ENCODE data around the gene PDZK1IP1. TPM values are rescaled to one million over a fixed set of nuclear protein-coding genes. Genes with fewer than 3 reads are reported as not detected.
"Not testable (repeated sequence)": the region's sequence is repeated elsewhere in the genome, so short reads cannot be mapped to it uniquely, and the experiment has no call there.

The PDZK1IP1 gene
- total RNA-seq, 1 donor from 2014 or later, result not detected

DNA sequence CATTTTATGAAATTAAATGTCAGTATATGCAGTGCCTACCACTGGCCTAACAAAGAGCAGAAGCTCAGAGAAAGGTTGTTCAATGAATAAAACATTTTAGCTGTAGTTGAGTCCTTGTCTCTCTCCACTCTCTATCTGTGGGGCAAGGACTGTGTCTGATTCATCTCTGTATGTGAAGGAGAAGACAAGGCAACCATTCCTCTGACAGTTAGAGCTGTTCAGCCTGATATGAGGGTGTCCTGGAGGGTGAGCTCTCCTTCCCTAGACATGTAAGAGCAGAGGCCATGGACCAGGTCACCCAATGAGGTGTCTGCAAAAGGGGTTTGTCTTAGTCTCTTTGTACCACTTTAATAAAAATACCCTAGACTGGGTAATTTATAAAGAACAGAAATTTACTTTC is 4.5 kb upstream of the PDZK1IP1 start:
- peaks cover 25% of the 10 kb centered on the region for H3K27me3 Mint-ChIP-seq (ENCODE audit: unreplicated experiment)
- TF ChIP-seq, protein P1, sequence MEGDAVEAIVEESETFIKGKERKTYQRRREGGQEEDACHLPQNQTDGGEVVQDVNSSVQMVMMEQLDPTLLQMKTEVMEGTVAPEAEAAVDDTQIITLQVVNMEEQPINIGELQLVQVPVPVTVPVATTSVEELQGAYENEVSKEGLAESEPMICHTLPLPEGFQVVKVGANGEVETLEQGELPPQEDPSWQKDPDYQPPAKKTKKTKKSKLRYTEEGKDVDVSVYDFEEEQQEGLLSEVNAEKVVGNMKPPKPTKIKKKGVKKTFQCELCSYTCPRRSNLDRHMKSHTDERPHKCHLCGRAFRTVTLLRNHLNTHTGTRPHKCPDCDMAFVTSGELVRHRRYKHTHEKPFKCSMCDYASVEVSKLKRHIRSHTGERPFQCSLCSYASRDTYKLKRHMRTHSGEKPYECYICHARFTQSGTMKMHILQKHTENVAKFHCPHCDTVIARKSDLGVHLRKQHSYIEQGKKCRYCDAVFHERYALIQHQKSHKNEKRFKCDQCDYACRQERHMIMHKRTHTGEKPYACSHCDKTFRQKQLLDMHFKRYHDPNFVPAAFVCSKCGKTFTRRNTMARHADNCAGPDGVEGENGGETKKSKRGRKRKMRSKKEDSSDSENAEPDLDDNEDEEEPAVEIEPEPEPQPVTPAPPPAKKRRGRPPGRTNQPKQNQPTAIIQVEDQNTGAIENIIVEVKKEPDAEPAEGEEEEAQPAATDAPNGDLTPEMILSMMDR (IDR thresholded peaks at IDR 0.05), result no peak
- H3K9me3 Mint-ChIP-seq (ENCODE audit: unreplicated experiment), result no peaks in the 10 kb centered on the region
- DNase-seq (ENCODE audit: extremely low spot score, unreplicated experiment), result no peak
- no peak overlapping the region for H3K27ac Mint-ChIP-seq (ENCODE audit: unreplicated experiment)
- peaks cover 11% of the 10 kb centered on the region for H3K4me1 Mint-ChIP-seq (ENCODE audit: unreplicated experiment)
- H3K4me3 Mint-ChIP-seq (ENCODE audit: unreplicated experiment), result no peak overlapping the region
- no peaks in the 10 kb centered on the region for H3K36me3 Mint-ChIP-seq (ENCODE audit: unreplicated experiment)

DNA sequence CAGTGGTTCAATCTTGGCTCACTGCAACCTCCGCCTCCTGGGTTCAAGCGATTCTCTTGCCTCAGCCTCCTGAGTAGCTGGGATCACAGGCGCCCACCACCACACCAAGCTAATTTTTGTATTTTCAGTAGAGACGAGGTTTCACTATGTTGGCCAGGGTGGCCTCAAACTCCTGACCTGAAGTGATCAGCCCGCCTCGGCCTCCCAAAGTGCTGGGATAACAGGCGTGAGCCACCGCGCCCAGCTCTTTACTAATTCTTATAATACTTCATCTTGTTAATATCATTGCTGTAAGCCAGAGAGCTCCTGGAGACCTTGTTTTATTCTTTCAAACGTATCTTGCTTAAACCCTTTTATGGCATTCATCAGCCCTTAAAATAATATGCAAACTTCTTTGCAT is 3.7 kb upstream of the PDZK1IP1 start:
- peaks cover 17% of the 10 kb centered on the region for H3K27me3 Mint-ChIP-seq (ENCODE audit: unreplicated experiment)
- not testable (repeated sequence) for H3K36me3 Mint-ChIP-seq (ENCODE audit: unreplicated experiment); H3K9me3 Mint-ChIP-seq (ENCODE audit: unreplicated experiment); H3K27ac Mint-ChIP-seq (ENCODE audit: unreplicated experiment); H3K4me3 Mint-ChIP-seq (ENCODE audit: unreplicated experiment)
- H3K4me1 Mint-ChIP-seq (ENCODE audit: unreplicated experiment), result peaks cover 11% of the 10 kb centered on the region
- peak; percentile 36 for DNase-seq (ENCODE audit: extremely low spot score, unreplicated experiment)

DNA sequence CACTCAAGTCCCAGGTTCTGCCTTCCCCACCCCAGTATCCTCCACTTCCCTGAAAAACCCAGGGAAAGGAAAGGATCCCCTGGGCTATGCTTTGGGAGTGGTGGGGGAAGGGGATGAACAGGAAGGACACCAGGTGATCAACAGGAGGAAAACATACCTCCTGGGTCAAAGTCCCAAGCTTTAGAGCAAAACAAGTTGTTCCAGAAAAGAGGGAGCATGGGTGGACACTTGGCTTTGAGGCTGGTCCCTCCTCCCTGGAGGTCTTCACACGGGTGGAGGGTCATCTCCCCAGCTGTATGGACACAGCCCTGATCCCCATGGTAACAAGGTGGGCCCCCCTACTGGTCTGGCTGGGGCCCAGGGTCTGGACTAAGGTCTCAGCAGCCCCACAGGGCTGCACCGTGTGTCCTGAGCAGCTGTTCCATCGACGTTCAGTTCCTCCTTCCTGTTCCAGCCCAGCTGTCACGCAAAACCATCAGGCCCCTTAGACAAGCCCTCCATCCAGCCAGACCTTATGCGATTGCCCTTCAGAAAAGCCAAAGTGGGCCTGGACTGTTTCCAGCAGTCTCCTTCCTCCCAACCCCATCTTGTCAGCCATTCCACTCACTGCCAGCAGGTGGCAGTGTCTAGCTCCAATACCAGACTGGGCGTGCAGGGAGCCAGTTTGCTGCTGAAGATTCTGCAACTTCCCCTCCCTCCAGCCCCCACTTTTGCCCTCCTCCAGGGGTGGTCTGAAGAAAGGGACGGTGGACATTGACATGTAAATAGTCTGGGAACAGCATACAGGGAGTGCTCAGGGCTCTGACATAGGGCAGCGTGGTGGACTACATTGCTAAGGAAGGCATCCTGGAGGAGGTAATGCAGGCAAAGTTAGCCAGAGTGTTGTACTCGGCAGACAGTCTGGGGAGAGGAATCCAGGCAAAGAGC is 2.9 kb upstream of the PDZK1IP1 start:
- peak; percentile 89 for DNase-seq (ENCODE audit: extremely low spot score, unreplicated experiment)
- Mint-ChIP-seq H3K9me3 (ENCODE audit: unreplicated experiment) (no peaks in the 10 kb centered on the region), H3K27me3 (ENCODE audit: unreplicated experiment) (peaks cover 9% of the 10 kb centered on the region), H3K4me3 (ENCODE audit: unreplicated experiment) (no peak overlapping the region), H3K4me1 (ENCODE audit: unreplicated experiment) (peaks cover 11% of the 10 kb centered on the region), H3K36me3 (ENCODE audit: unreplicated experiment) (no peaks in the 10 kb centered on the region), H3K27ac (ENCODE audit: unreplicated experiment) (no peak overlapping the region)
- TF ChIP-seq, protein P1 (IDR thresholded peaks at IDR 0.05), result peak; percentile 90

DNA sequence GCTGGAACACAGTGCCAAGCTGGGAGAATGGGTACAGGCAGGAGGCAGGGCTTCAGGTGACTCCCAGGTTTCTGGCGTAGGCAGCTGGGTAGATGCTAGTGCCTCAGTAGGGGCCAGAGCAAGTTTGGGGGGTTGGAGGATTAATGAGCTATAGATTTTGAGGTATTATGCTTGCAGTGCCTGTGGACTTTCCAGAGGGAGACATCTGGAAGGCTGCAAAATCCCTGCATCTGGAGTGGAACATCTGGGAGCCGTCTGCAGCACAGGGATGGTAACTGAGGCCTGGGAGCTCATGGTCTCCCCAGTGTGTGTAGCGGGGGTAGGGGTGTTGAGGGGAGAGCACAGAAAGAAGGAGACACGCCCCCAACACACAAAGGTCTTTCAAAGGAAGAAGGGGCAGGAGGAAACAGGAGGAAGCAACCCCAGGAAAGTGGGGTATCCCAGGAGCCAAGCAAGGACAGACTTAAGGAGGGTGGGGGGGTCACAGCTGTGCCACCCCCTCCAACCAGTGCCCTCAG is 2.2 kb upstream of the PDZK1IP1 start:
- Mint-ChIP-seq H3K4me3 (ENCODE audit: unreplicated experiment) (no peak overlapping the region), H3K4me1 (ENCODE audit: unreplicated experiment) (peaks cover 11% of the 10 kb centered on the region), H3K27me3 (ENCODE audit: unreplicated experiment) (peaks cover 8% of the 10 kb centered on the region), H3K9me3 (ENCODE audit: unreplicated experiment) (no peaks in the 10 kb centered on the region), H3K27ac (ENCODE audit: unreplicated experiment) (no peak overlapping the region), H3K36me3 (ENCODE audit: unreplicated experiment) (no peaks in the 10 kb centered on the region)
- TF ChIP-seq, protein P1 (IDR thresholded peaks at IDR 0.05), result no peak
- DNase-seq (ENCODE audit: extremely low spot score, unreplicated experiment), result peak; percentile 65

DNA sequence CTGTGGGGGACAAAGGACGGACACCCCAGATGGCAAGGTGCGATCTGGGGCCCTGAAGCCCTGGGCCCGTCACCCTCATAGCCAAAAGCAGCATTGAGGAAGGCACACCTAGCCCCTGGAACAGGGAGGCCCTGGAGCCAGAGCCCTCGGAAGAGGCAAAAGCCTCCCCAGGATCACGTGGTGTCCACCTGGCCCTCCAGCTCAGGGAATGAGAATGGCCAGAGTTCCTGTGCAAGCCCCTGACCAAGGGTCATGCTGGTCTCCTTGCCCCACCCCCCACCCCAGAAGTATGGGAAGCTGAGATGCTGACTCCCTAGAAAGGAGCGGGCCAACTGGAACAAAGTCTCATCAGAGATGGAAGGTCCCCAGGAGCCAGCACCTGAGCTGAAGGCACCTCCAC is 1.0 kb upstream of the PDZK1IP1 start:
- peaks cover 8% of the 10 kb centered on the region for H3K27me3 Mint-ChIP-seq (ENCODE audit: unreplicated experiment)
- no peaks in the 10 kb centered on the region for H3K36me3 Mint-ChIP-seq (ENCODE audit: unreplicated experiment)
- H3K27ac Mint-ChIP-seq (ENCODE audit: unreplicated experiment), result no peak overlapping the region
- H3K4me1 Mint-ChIP-seq (ENCODE audit: unreplicated experiment), result peaks cover 11% of the 10 kb centered on the region
- H3K4me3 Mint-ChIP-seq (ENCODE audit: unreplicated experiment), result no peak overlapping the region
- TF ChIP-seq, protein P1 (IDR thresholded peaks at IDR 0.05), result no peak
- peak; percentile 56 for DNase-seq (ENCODE audit: extremely low spot score, unreplicated experiment)
- no peaks in the 10 kb centered on the region for H3K9me3 Mint-ChIP-seq (ENCODE audit: unreplicated experiment)

Data from osteocyte (in vitro differentiated cells).